HG02852 (cell line): ENCODE results near the gene CLMN.

Experiments
- ATAC-seq: cut with Tn5 transposase; IDR thresholded peaks from one replicate; pipeline ENCODE4 v1.9.1; 2021; ENCODE audit warnings: mild to moderate bottlenecking, moderate library complexity; ENCODE audit not compliant: unreplicated experiment

Gene CLMN

DNA sequence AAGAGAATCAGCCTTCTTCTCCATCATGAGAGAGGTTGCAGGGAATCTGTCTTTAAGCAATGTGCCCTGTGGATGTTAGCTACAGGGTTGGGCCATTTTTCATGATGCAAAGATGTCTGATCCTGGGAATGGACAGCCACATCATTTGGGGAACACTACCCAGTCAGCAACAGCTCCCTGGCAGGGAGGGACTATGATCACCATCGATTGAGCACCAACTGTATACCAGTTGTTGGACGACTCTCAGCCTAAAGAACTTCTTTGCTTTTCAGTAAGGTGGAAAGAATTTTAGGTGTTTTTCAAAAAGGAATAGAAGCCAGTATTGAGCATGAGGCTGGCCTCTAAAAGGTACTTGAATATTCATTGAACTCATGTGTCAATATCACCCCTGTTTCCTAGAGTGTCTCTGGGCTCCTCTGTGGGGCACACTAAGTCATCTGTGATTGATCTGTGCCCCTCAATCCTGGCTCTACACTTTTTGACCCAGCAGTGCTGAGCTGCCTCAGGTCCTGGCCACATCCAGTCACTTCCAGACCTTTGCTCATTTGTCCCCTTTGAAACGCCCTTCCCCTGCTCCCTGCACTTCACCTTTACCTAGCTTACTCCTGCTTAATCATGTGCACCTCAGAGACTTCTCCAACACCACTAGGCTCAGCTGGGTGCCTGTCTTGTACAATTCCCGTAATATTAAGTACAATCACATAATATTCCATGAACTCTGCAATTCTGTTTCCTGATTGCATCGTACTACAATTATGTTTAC is 2.2 kb upstream of the CLMN start:
- ATAC-seq = no peak

DNA sequence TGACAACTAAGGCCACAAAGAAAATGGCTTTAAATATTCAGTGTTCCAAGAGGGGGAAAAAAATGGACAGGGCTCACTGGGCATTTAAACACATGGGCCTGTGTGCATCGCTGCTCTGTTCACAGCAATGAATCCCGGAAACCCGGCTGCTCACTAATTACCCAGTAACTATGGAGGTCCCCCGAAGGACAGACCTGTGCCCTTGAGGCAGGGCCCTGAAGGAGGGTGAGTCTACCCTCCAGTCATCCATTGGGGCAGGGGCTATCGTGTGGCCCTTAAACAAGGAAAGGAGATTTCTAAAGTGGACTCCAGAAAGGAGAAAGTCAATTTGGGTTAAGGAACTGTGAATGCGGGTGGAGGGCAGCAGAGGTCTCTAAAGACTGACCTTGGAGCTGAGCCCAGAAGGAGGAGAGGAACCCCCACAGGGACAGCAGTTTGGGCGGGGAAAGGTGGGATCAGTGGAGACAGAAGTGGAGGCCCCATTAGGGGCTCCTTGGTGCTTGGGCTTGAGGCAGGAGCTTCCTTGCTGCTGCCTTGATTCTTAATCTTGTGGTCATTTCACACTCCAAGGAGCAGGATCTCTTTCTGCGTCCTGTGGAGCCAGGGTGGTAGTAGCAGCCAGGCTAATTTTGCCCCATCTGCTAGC is 1.4 kb upstream of the CLMN start:
- no peak for ATAC-seq

DNA sequence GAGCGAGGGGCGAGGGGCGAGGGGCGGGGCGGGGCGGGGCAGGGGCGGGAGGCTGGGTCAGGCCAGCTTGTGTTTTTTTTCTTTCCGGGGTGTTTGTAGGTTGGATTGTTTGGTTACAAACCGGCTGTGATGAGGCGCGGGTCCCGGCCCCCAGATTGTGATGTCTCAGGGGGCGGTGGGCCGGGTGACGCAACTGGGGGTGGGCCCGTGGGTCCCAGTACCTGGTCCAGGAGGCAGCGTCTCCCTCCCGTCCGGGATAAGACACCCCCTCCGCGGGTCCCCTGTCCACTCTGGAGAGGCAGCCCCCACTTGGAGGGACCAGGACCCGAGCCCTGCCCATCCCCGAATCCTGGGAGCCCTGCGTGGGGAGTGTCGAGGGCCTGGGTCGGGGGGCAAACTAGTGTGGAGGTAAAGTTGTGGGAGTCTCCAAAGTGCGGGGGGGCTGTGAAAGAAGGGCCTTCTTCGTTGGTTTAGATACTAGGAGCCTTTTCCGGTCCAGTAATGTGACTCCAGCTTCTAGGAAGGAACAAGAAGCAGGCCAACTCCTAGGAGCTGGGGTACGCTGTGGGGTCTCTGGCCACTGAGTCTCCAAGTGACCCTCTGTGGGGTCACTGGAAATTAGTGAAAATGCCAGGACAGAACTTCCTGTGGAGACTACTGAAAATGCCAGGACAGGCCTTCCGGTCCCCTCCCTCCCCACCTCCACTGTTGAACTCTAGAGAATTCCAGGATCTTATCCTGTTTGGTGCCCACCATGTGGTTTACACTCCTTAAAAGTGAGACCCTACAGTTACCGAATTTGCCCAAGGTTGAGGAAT is 579 bp upstream of the CLMN start:
- no peak for ATAC-seq

DNA sequence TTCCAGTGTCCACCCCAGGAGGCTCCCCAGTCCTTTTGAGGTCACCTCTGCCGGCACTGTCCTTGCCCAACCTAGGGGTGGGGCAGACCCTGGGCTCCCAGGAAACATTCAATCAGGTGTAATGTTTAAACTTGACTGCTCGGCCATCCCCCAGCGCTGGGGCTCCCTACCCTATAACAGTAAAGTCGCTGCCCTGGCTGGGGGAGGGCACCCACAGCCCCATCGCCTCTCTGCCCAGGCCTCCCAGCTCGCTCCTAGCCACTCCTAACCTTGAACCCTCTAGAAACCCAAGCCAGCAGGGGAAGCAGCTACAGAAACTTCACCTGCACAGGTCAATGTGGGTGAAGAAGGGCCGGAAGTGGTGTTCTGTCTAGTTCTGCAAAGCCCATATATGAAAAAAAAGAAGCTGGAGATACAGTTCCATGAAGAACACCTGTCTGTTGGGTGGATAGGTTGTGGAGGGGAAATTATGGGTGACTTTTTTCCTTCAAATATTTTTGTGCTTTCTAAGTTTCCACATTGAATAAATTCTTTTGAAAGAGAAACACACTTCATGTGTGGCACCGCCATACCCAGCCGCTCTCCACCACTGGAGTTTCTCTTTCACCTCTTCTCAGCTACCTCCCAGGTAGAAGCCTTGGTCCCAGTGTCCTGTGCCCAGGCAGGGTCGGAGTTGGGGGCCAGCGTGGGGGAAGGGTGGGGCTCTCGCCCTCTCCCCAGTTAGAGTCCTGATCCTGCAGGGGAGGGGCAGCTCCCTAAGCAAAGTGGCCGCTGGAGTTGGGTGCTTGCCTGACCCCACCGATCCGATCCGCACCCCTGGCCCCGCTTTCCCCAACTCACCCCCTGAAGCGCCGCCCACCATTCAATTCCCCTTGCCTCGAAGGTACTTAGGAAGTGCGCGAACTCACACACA is 1.1 kb downstream of the CLMN start:
- ATAC-seq = no peak

DNA sequence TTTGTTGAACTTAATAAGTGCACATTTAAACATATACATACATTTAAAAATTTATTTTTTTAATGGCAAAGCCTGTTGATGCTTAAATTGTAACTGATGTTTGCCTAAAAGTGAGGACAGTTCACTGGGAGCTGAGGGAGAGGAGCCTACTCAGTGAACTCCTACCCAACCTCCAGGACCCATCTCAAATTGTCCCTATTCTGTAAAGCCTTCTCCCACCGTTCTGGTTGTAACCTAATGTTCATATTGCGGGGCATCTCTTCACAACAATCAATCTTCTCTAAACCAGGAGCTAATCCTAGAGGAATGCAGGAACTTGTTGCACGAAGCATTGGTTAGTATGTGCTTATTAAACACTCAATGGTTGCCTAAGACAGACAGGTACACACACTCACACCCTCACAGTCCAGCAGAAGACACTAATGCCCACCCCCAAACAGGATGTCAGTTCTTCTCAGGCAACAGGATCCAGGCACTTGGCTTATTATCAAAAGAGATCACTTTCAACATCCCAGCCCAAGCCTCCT is 1.8 kb downstream of the CLMN start:
- no peak for ATAC-seq

DNA sequence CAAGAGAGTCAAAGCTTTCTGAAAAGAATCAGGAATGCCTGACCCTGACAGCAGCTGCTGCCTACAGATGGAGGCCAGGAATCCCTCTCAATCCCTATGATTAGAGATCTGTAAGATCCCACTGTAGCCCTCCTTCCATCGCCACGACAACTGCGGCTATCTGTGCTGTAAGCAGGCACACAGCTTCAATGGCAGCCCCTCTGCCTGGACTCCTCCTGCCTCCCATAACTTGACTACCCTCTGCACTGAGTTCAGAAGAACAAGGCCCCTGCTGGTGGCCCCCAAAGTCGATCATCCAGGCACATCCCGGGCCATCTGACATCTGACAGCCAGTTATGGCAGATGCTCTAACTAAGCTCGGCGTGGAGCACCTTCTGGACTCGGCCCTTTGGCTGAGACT is 2.9 kb downstream of the CLMN start:
- no peak for ATAC-seq

DNA sequence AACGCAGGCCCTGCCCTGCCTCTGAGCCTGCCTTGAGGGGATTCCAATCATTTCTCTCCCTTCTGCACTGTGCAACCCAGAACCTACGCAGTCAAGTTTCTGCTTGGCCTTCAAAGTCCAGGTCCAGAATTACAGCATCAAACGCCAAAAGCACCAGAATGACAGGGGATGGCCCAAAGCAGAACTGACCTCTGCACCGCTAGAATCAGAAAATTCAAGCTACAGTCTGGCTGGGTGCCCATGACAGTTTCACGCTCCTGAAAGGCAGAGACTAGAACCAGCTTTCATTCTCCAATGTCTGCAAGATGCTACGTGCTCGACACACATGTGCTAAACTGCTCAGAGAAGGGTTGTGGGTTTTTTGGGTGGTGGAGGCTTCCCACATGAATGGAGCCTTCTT is 4.1 kb downstream of the CLMN start:
- ATAC-seq = no peak

DNA sequence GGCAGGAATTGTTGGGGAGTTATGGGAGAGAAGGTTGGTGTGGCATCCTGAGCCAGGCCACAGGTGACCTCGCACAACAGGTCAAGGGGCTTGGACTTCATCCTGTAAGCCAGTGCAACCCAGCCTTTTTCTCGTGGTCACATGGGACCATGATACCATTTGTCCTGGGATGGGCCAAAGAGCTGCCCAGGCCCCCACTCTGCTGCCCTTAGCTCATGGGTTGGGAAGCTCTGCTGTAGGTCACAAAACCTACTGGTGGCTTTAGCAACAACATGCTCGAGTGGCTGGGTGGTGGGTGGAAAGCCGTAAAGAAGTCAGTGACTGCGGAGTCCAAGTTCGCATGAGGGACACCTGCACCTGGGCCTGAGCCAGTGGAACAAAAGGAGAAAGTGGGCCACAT is 4.6 kb downstream of the CLMN start:
- no peak for ATAC-seq

DNA sequence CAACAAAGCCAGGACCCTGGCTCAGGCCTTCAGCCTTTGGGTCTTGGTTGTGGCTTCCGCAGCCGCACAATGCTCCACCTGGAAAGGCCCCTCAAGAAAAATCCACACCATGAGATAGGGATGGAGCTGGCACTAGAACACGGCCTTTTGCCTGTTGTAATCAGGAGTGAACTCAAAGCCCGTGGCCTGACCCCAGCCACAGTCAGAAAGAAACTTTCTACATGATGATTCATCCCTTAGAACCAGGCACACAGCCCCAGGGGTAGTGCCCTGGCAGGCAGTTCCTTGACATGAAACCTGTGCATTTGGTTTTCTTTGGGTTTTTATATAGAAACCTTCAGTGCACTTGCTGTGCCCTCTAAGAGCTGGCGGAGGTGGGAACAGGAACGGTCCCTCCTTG is 5.1 kb downstream of the CLMN start:
- peak; percentile 66 for ATAC-seq

DNA sequence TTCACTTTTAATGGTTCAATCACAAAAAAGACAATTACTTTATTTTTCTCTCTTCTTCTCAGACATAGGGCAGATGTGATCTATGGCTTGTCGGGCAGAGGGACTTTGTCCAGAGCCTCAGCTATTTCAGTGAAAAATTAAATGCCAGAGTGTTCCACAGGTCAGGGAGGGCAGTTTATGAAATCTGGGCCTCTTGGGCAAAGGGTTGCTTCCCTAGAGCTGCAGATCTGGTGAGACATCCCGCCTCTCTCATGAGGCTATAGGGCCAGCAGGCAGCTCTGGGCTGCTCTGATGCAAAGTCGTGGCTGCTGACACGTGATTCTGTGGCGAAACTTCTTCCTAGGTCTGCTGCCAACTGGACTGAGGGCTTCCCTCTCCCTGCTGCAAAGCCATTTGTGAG is 6.0 kb downstream of the CLMN start:
- no peak for ATAC-seq

DNA sequence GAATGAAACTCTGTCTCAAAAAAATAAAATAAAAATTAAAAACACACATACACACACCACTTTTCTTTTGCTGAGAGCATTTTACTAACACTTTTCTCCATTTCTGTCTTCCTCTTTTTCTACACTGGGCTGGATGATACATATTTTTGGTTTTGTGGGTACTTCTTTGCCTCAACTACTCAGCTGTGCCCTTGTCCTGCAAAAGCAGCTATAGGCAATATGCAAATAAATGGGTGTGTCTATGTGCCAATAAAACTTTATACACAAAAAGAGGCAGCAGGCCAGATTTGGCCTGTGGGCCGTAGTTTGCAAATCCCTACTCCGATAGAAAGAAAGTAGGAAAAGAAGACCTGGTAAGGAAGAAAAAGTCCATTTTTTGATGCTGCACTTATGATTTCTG is 6.5 kb downstream of the CLMN start:
- ATAC-seq = no peak

DNA sequence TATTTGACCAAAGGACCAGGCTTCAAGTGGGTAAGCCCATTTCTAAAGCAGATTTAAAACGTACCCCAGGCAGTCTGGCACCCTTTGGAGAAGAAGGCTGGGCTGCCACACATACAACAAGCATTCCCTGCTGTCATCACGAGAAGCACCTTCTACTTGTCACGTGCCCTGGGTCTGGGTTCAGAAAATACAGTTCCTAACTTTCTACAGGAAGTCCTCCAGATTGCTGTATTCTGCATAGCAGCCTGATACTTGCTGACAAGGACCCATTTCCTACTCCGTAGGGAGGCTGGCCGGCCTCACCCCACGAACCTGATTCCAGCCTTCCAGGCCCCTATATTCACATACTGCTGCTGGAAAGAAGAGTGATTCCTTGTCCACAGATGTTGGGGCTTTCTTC is 7.4 kb downstream of the CLMN start:
- ATAC-seq = no peak

DNA sequence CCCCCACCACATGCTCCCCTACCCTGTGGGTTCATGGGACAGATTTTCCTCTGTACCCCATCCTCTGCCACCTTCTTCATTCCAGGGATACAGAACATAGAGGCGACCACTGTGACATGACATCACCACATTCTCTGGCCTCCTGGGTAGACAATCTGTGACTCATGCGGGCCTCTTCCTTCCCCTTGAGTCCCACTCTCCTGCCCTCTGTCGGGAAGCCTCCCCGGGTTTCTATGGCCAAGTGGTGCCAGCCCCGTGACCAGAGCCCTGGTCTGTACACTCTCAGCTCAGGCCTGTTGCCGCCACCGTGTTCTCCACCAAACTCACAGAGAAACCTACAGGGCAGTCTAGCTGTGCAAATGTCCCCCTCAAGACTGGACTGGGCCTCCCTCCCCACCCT is 8.0 kb downstream of the CLMN start:
- ATAC-seq = no peak

DNA sequence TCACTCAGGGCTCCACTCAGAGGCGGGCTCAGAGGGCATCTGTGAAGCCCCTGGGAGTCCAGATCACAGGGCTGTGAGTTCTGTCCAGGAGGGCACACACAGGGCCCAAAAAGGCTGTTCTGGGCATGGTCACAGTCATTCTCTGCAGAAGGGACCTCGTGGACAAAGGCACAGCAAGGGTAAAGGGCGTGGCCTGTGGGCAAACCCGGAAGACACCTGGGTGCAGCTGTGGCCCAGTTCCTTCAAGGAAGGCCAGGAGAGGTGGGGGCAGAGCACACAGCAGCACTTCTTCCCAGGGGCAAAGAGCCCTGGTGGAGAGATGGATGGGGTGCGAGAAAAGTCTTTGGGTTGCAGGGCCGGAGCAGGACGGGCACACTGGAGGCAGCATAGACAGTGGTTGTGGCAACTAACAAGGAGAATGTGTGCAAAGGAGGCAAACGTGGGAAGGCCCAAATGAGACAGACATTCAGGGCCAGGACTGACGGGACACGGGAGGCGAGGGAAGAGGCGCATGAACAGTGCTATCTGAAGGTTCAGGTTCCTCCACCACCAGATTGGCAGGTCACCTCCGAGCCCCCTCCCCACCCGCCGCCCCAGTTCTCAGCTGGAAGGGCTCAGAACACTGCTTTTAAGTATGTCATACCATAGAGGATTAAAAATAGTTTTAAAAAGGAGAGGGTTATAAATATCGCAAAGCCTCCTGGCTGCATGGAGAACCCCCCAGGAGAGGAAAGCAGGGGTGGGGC is 8.9 kb downstream of the CLMN start:
- no peak for ATAC-seq

DNA sequence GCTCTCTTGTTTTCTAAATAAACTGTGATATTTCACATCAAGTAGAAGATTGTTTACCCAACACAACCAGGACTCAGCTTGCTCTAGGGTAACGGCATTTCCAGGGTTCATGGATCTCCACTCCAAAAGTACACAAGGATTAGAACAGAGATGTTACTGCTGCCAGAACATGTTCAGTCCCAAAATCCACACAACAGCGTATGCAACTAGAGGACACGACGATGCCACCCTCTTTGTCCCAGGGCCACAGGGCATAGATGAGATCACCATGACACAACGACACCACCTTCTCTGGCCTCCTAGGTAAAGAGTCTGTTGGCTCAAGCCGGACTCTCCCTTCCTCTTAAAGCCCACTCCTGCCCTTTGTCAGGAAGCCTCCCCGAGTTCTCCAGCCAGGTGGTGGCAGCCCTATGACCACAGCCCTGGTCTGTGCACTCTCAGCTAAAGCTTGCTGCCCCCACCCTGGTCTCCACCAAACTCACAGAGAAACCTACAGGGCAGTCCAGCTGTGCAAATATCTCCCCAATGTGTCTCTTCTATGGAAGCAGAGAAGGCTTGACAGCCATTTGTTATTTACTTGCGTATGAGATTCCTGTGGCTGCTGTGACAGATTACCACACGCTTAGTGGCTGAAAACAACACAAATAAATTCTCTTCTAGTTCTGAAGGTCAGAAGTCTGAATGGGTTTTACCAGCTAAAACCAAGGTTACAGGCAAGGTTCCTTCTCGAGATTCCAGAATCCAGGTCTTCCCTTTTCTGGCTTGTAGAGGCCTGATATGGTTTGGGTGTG is 10.3 kb downstream of the CLMN start:
- no peak for ATAC-seq

DNA sequence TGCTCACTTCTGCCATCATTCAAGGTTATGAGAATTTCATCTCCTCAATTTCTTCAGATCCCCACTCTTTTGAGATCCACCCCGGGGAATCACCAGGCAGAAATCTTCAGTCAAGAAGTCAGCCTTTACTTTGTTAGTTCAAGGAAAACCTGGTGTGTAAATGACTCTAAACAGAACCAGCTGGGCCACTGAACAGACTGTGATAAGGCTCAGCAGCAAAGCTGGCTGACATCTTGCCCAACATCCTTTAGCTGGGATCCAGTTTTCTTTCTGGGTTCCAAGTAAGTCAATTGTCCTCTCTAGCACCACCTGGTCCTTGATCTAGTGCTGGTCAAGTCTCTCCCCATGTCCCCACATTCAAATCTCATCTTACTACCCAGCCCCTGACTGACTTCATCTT is 11.6 kb downstream of the CLMN start:
- no peak for ATAC-seq

DNA sequence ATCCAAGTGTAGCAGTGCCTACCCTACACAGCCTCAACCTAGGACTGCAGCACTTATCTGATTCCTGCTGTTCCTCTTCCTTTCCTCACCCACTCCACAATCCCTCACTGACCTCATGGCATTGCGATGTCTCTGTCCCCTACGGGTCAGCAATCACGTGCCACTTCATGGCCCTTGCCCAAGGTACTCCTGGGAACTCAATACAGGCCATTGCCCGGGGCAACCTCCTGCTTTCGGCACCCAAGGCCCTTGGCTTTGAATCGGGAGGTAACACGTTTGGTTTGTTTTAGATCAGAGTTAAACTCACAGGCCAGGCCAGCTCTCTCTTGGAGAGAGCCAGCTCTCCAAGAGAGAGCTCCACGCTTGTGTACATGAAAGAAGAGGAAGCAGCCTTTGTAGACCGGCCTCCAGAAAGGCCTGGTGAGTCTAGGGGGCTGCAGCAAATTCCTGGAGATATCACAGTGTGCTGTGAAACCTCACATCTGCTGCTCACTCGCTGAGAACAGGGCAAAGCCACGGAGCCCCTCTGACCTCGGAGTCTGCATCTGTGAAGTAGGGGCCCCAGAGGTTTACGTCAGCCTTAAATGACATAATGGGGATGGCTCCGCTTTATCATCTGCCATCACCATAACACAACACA is 12.2 kb downstream of the CLMN start:
- no peak for ATAC-seq

DNA sequence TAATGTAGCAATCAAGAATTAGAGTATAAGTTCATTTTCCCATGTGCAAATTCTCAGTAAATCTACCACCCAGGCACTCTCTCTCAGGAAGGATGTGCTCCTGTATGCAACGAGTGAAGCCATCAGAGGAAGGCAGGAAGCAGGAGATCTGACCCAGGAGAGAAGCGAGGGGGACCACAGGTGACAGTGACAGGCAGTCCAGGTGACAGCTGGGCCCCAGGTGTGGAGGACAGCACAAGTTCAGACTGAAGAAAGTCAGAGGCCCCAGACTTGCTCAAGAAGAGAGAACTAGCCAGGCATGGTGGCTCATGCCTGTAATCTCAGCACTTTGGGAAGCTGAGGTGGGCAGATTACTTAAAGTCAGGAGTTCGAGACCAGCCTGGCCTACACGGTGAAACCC is 13.8 kb downstream of the CLMN start:
- ATAC-seq = no peak

DNA sequence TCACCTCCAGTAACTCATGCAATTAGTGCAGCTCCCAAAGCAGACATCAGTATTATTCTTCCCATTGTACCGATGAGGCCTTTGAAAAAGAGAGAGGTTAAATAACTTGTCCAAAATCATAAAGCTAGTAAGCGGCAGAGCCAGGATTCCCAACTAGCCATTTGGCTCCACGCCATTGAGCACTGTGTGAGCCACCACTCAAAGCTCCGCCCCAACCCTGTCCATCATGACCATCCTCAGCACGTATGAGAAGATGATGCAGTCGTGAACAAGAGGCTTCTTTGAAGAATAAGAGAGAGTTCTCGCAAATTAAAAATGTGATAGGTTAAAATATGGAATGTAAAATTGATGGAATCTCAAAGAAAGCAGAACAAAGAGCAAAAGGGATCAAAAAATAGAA is 14.6 kb downstream of the CLMN start:
- ATAC-seq = no peak
